HG03097 (cell line): Measurements from ENCODE around the gene JAZF1.

Source experiments
- ATAC-seq: cut with Tn5 transposase; IDR thresholded peaks from one replicate; pipeline ENCODE4 v1.9.1; 2021; ENCODE audit not compliant: unreplicated experiment, low FRiP score

JAZF1 gene

GRCh38 chr7:28083164-28083997 lies 97.2 kb downstream of the JAZF1 start:
- no peak for ATAC-seq

- no peak for ATAC-seq
These were observed 98.5 kb downstream of the JAZF1 start for GRCh38 chr7:28082071-28082470.

- ATAC-seq: no peak
These were observed 99.6 kb downstream of the JAZF1 start for GRCh38 chr7:28081016-28081415.

GRCh38 chr7:28078036-28078901 lies 102.3 kb downstream of the JAZF1 start:
- no peak for ATAC-seq

- no peak for ATAC-seq
These were observed 103.0 kb downstream of the JAZF1 start for GRCh38 chr7:28077616-28078015.

- no peak for ATAC-seq
These were observed 104.0 kb downstream of the JAZF1 start for GRCh38 chr7:28076423-28077200.

GRCh38 chr7:28075674-28076358 lies 104.8 kb downstream of the JAZF1 start:
- ATAC-seq: no peak

GRCh38 chr7:28072876-28073514 lies 107.6 kb downstream of the JAZF1 start:
- ATAC-seq: no peak

- no peak for ATAC-seq
These were observed 109.0 kb downstream of the JAZF1 start for GRCh38 chr7:28071570-28071969.

GRCh38 chr7:28070297-28071055 lies 110.1 kb downstream of the JAZF1 start:
- no peak for ATAC-seq

GRCh38 chr7:28069807-28070206 lies 110.8 kb downstream of the JAZF1 start:
- ATAC-seq: no peak

- ATAC-seq: no peak
These were observed 111.2 kb downstream of the JAZF1 start for GRCh38 chr7:28069388-28069787.

- no peak for ATAC-seq
These were observed 111.8 kb downstream of the JAZF1 start for GRCh38 chr7:28068811-28069216.

GRCh38 chr7:28067171-28067570 lies 113.4 kb downstream of the JAZF1 start:
- ATAC-seq: no peak

- ATAC-seq: no peak
These were observed 114.8 kb downstream of the JAZF1 start for GRCh38 chr7:28065721-28066285.

GRCh38 chr7:28065308-28065707 lies 115.3 kb downstream of the JAZF1 start:
- no peak for ATAC-seq

GRCh38 chr7:28064437-28064836 lies 116.2 kb downstream of the JAZF1 start:
- ATAC-seq: no peak

GRCh38 chr7:28062197-28062991 lies 118.2 kb downstream of the JAZF1 start:
- no peak for ATAC-seq
